ENCODE data around the gene RABEPK. TPM values are rescaled to one million over a fixed set of nuclear protein-coding genes. Genes with fewer than 3 reads are reported as not detected.
"Not testable (repeated sequence)": the region's sequence is repeated elsewhere in the genome, so short reads cannot be mapped to it uniquely, and the experiment has no call there.

RABEPK gene
- total RNA-seq, 6 experiments from 2014 or later, result 9.4 to 27.4 (median 21.5) TPM

DNA sequence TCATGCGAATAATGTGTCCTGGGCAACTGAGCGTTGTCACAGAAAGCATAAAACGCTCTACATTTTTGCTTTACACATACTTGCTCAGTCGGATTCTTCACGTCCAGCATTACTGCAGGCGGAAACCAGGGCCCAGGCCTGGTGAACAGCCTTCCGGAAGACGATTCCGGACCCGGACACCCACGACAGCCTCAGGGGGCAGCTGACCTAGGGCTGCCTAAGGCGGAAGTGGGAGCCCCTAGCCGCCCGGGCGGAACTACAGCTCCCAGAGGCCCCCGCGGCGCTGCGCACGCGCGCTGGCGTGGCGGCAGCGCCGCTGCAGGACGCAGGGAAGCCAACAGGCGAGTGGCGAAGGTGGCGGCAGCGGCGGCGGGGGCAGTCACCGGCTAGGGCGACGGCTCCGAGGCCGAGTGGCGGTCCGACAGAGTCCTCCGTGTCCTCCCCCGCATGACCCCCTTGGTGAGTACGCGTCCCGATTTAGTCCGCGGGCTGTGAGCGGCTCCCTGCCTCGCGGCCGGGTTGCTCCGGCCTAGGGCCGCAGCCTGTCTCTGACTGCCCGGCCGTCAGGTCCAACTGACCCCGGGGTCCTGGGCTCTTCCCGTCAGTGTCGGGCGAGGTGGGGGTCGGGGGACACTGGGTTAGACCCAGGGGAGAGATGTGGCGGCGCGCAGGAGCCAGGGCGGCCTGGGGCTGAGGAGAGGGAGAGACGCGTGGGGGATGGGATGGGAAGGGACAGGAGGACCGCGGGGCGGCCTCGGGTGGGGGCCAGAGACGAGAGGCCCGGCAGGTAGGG lies 61.4 kb downstream of the RABEPK start, which contains the start of gene GAPVD1:
GAPVD1 (plus strand) TSS at position 326 of the 793 bp plus-strand sequence. CDS start 37,096 bp downstream, outside the sequence.
- under 1% methylated on average over 38 of the region's 72 CpGs for WGBS (ENCODE audit: insufficient coverage, low coverage, low lambda C conversion rate, missing lambda C conversion rate)
- H3K36me3 ChIP-seq, result peaks cover 0 to 2% (median 0%) of the 10 kb centered on the region in 4 donors
- peak within 1 kb of the TSS; percentile 59 to 83 (median 82) for H3K27ac ChIP-seq
- no peaks in the 10 kb centered on the region for H3K9me3 ChIP-seq
- ATAC-seq (peak; percentile 97 to 99 (median 98)), DNase-seq (peak; percentile 92)
- H3K27me3 ChIP-seq, result no peaks in the 10 kb centered on the region
- intact Hi-C loops (cut with DNase I), result no loop called here
- TF ChIP-seq POLR2A (IDR thresholded peaks at IDR 0.05), result peak; percentile 70
- TF ChIP-seq, protein P1, sequence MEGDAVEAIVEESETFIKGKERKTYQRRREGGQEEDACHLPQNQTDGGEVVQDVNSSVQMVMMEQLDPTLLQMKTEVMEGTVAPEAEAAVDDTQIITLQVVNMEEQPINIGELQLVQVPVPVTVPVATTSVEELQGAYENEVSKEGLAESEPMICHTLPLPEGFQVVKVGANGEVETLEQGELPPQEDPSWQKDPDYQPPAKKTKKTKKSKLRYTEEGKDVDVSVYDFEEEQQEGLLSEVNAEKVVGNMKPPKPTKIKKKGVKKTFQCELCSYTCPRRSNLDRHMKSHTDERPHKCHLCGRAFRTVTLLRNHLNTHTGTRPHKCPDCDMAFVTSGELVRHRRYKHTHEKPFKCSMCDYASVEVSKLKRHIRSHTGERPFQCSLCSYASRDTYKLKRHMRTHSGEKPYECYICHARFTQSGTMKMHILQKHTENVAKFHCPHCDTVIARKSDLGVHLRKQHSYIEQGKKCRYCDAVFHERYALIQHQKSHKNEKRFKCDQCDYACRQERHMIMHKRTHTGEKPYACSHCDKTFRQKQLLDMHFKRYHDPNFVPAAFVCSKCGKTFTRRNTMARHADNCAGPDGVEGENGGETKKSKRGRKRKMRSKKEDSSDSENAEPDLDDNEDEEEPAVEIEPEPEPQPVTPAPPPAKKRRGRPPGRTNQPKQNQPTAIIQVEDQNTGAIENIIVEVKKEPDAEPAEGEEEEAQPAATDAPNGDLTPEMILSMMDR (IDR thresholded peaks at IDR 0.05), result peak; percentile 34 to 45 (median 38)
- H3K4me3 ChIP-seq, result peak within 1 kb of the TSS; percentile 93 to 99 (median 98)
- H3K4me1 ChIP-seq, result peaks cover 0 to 24% (median 0%) of the 10 kb centered on the region in 4 donors

DNA sequence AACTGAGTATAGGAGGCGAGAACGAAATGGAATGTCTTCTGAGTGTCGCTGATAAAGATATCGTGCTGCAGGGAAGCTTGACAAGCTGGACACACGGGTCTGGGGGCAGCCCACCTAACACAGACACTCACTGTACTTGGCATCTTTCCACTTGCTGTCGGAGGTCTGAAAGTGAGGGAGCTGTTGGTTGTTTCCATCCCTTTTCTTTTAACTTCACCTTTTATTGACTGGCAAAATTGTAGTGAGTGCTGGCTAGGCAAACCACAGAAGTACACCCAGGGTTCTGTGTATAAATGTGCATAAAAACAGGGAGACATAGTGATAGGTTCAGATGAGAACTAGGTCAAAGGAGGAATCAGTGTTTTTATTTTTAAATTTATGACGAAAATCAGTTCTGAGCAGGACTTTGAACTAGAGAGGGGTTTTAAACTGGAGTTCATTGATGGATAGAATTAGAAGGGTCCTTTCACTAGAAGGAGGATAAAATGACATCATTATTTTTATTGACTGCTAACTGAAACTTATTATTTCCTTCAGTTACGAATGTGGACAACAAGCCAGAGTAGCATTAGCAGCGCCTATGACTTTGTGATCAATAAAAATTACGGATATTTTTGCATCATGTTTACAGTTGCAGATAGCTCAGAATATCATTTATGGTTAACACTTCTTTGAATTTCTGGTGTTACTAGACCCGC lies 62.1 kb downstream of the RABEPK start:
- TF ChIP-seq, protein P1 (IDR thresholded peaks at IDR 0.05), result no peak
- no peak for TF ChIP-seq POLR2A (IDR thresholded peaks at IDR 0.05)
- no peaks in the 10 kb centered on the region for H3K9me3 ChIP-seq
- ATAC-seq (peak in 1 of 4 donors; percentile 3), DNase-seq (no peak)
- 10% methylated on average over 11 of the region's 11 CpGs for WGBS (ENCODE audit: insufficient coverage, low coverage, low lambda C conversion rate, missing lambda C conversion rate)
- peak overlapping the region; percentile 93 to 99 (median 98) for H3K4me3 ChIP-seq
- no peaks in the 10 kb centered on the region for H3K27me3 ChIP-seq
- peaks cover 0 to 24% (median 0%) of the 10 kb centered on the region in 4 donors for H3K4me1 ChIP-seq
- intact Hi-C loops (cut with DNase I), result no loop called here
- peaks cover 0 to 2% (median 0%) of the 10 kb centered on the region in 4 donors for H3K36me3 ChIP-seq
- H3K27ac ChIP-seq, result peak overlapping the region in 2 of 3 donors; percentile 59 to 82

DNA sequence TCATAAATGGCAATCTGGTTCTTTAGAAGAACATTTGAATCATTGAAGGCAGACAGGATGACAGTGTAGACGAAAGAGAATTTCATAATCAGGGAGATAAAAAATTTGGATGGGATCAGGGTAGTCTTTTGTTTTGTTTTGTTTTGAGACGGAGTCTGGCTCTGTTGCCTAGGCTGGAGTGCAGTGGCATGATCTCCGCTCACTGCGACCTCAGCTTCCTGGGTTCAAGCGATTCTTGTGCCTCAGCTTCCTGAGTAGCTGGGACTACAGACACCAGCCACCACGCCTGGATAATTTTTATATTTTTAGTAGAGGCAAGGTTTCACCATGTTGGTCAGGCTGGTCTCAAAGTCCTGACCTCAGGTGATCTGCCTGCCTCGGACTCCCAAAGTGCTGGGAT lies 63.7 kb downstream of the RABEPK start:
- intact Hi-C loops (cut with DNase I); H3K9me3 ChIP-seq; ATAC-seq; H3K36me3 ChIP-seq; H3K4me3 ChIP-seq; DNase-seq; H3K27me3 ChIP-seq; H3K27ac ChIP-seq: not testable (repeated sequence)
- 42% methylated on average over 7 of the region's 7 CpGs for WGBS (ENCODE audit: insufficient coverage, low coverage, low lambda C conversion rate, missing lambda C conversion rate)
- peaks cover 0 to 21% (median 0%) of the 10 kb centered on the region in 4 donors for H3K4me1 ChIP-seq

DNA sequence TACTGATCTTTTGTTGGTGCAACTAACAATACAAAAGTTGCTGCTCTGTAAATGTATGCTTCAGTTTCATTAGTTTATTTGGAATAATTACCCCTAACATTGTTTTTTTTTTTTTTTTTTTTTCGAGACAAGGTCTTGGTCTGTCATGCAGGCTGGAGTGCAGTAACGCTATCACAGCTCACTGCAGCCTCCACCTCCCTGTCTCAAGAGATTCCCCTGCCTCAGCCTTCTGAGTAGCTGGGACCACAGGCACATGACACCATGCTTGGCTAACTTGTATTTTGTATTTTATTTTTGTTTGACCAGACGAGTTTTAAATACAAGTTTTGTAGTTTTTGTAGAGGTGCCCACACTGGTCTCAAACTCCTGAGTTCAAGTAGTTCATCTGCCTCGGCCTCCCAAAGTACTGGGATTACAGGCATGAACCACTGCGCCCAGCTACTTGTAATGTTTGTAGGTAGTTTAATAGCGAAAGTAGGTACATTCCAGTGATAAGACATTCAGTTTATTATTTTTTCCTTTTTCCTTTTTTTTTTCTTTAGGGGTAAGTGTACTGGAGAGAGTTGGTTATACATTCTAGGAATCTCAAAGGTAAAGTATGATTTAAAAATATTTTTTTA lies 68.2 kb downstream of the RABEPK start:
- H3K36me3 ChIP-seq, result peaks cover 0 to 2% (median 0%) of the 10 kb centered on the region in 4 donors
- 81% methylated on average over 5 of the region's 6 CpGs for WGBS (ENCODE audit: insufficient coverage, low coverage, low lambda C conversion rate, missing lambda C conversion rate)
- ATAC-seq (no peak), DNase-seq (no peak)
- no peaks in the 10 kb centered on the region for H3K9me3 ChIP-seq
- H3K27ac ChIP-seq, result no peak overlapping the region
- intact Hi-C loops (cut with DNase I), result no loop called here
- peaks cover 0 to 24% (median 11%) of the 10 kb centered on the region in 4 donors for H3K4me1 ChIP-seq
- H3K27me3 ChIP-seq, result no peaks in the 10 kb centered on the region
- TF ChIP-seq POLR2A (IDR thresholded peaks at IDR 0.05), result no peak
- TF ChIP-seq, protein P1 (IDR thresholded peaks at IDR 0.05), result no peak
- H3K4me3 ChIP-seq, result no peak overlapping the region
